ENCODE data around the gene DPYSL3. TPM values are rescaled to one million over a fixed set of nuclear protein-coding genes. Genes with fewer than 3 reads are reported as not detected.

The DPYSL3 gene
- total RNA-seq, 1 experiment from 2014 or later, result 17.2 TPM

GRCh38 chr5:147398860-147399259, 111.0 kb downstream of the DPYSL3 start (continued):
- TF ChIP-seq CTCF (IDR thresholded peaks at IDR 0.05 in 2 of 3, conservative IDR thresholded peaks at IDR 0.05 in 1 of 3; ENCODE audit: borderline replicate concordance in 1 of 3, insufficient read depth in 1 of 3, low read depth in 2 of 3, low read length in 2 of 3) (no peak), CEBPB (IDR thresholded peaks at IDR 0.05; ENCODE audit: low read depth) (no peak), EZH2 (IDR thresholded peaks at IDR 0.05) (no peak), ELF1 (IDR thresholded peaks at IDR 0.05; ENCODE audit: borderline replicate concordance, low read depth) (no peak), MAX (IDR thresholded peaks at IDR 0.05) (no peak), ZNF274 (IDR thresholded peaks at IDR 0.05; ENCODE audit: low read depth, low read length) (no peak), ZFX (IDR thresholded peaks at IDR 0.05) (no peak), RAD21 (IDR thresholded peaks at IDR 0.05; ENCODE audit: low read depth) (no peak)

- no peaks in the 10 kb centered on the region for H3K9me2 ChIP-seq (ENCODE audit: insufficient read depth)
- intact Hi-C loops (cut with micrococcal nuclease), result no loop called here
- H4K20me1 ChIP-seq (ENCODE audit: insufficient read depth), result no peaks in the 10 kb centered on the region
- no peak overlapping the region for H3K4me3 ChIP-seq (replicated peaks in 1 of 2; ENCODE audit: low read depth in 1 of 2, low read length in 2 of 2)
- H3K27me3 ChIP-seq (ENCODE audit: insufficient read depth, low read length), result no peaks in the 10 kb centered on the region
- H3K9me3 ChIP-seq (ENCODE audit: control insufficient read depth in 1 of 2, insufficient read depth in 1 of 2, low read depth in 1 of 2, low read length in 2 of 2), result no peaks in the 10 kb centered on the region
- peak; percentile 70 for ATAC-seq
- no peak overlapping the region for H2AFZ ChIP-seq (ENCODE audit: low read depth, low read length, poor library complexity, severe bottlenecking)
- ChIA-PET RAD21 (ENCODE audit: low non-redundant PET in 1 of 2, low total read pairs in 2 of 2, uncharacterized antibody in 2 of 2, unreplicated experiment in 2 of 2) (no interaction called here), CTCF (interaction anchor here (1.1 to 1.6 kb wide), 2 partner anchors 29 to 174 kb away, joined by 4 to 5 read pairs; no protein-coding TSS in a partner anchor), POLR2A (no interaction called here)
- H3K9ac ChIP-seq (ENCODE audit: low read length), result no peak overlapping the region
- TF ChIP-seq POLR2A (IDR thresholded peaks at IDR 0.05; ENCODE audit: borderline replicate concordance, extremely low read depth, insufficient read depth, insufficient read length), result no peak
- peak in 2 of 3 experiments; percentile 31 to 40; a peak in 4 of 6 replicates for TF ChIP-seq CTCF (IDR thresholded peaks at IDR 0.05 in 2 of 3, conservative IDR thresholded peaks at IDR 0.05 in 1 of 3; ENCODE audit: borderline replicate concordance in 1 of 3, insufficient read depth in 1 of 3, low read depth in 2 of 3, low read length in 2 of 3)
- no peaks in the 10 kb centered on the region for H3K4me1 ChIP-seq (ENCODE audit: control insufficient read depth in 1 of 2, insufficient read depth in 2 of 2, low read length in 2 of 2)
- H3K4me2 ChIP-seq (ENCODE audit: low read length), result no peak overlapping the region
- no TSS peak for BruUV-seq (replicated peaks)
- no peaks in the 10 kb centered on the region for H3K79me2 ChIP-seq (ENCODE audit: insufficient read depth, low read length)
- no peak overlapping the region for H3K27ac ChIP-seq (ENCODE audit: low read depth, low read length)
- H3K36me3 ChIP-seq (ENCODE audit: control insufficient read depth in 1 of 2, insufficient read depth in 2 of 2, low read length in 2 of 2), result no peaks in the 10 kb centered on the region
- DNase-seq (ENCODE audit: low read depth, low spot score), result no peak
Observed at GRCh38 chr5:147397616-147398015, 112.3 kb downstream of the DPYSL3 start.
